HCT116 (cell line): ENCODE results near the gene TRPM7.

Source experiments
- TCF7L2 ChIP-seq: IDR thresholded peaks from 2 replicates; pipeline ENCODE4 v1.7.0; 2011; ENCODE audit warnings: borderline replicate concordance, inconsistent platforms; ENCODE audit not compliant: insufficient read depth, insufficient read length; ENCODE audit errors: extremely low read depth
- TF ChIP-seq, protein P1 (sequence below): IDR thresholded peaks from 2 replicates; pipeline ENCODE4 v1.6.1; 2012

GRCh38 chr15:50558012-50558411, 128.6 kb downstream of the TRPM7 start:
- TF ChIP-seq, protein P1, sequence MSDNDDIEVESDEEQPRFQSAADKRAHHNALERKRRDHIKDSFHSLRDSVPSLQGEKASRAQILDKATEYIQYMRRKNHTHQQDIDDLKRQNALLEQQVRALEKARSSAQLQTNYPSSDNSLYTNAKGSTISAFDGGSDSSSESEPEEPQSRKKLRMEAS, result no peak
- TF ChIP-seq TCF7L2, result no peak
